Suprapubic skin (tissue), 4 donors: ENCODE data around the gene ITPR2.

Source experiments
- EP300 ChIP-seq: sonication (generic); formaldehyde crosslinking; IDR thresholded peaks from one replicate; pipeline ENCODE4 v1.6.1; 2017; ENCODE audit warnings: antibody characterized with exemption
- POLR2A ChIP-seq, 2 donors: fragments of 450-650 bp; IDR thresholded peaks; one replicate each; pipeline ENCODE4 v1.6.1; 2017; ENCODE audit warnings: antibody characterized with exemption in 2 of 2, mild to moderate bottlenecking in 2 of 2, moderate library complexity in 2 of 2
- POLR2AphosphoS5 ChIP-seq, 3 donors: sonication (generic); formaldehyde crosslinking; IDR thresholded peaks; one replicate each; pipeline ENCODE4 v1.6.1; 2017; ENCODE audit warnings: antibody characterized with exemption in 3 of 3
- TF ChIP-seq, protein P1 (sequence below), 2 donors: fragments of 200-600 bp in 1 of 2; fragments of 450-650 bp in 1 of 2; sonication (generic) in 1 of 2; IDR thresholded peaks; one replicate each; pipeline ENCODE4 v1.5.1; 2016 to 2019; ENCODE audit warnings: antibody characterized with exemption in 2 of 2, mild to moderate bottlenecking in 1 of 2, moderate library complexity in 1 of 2

DNA sequence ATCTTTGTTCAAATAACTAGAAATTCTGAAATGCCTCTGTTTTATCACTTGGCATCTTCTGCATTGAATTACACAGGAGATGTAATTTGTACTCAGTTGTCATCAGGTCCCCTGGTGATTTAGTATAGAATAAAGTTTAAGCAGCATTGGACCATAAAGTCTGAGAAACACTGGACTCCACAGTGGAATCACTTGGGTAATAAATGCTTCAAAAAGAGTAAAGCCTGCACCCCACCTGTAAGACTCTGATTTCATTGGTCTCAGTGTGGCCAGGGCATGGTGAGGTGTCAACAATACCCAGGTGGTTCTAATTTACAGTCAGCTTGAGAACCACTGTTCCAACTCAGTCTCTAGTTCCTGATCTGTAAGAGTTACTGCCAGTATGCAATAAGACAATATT lies 148.9 kb downstream of the ITPR2 start:
- no peak for TF ChIP-seq POLR2A (IDR thresholded peaks at IDR 0.05)
- TF ChIP-seq, protein P1, sequence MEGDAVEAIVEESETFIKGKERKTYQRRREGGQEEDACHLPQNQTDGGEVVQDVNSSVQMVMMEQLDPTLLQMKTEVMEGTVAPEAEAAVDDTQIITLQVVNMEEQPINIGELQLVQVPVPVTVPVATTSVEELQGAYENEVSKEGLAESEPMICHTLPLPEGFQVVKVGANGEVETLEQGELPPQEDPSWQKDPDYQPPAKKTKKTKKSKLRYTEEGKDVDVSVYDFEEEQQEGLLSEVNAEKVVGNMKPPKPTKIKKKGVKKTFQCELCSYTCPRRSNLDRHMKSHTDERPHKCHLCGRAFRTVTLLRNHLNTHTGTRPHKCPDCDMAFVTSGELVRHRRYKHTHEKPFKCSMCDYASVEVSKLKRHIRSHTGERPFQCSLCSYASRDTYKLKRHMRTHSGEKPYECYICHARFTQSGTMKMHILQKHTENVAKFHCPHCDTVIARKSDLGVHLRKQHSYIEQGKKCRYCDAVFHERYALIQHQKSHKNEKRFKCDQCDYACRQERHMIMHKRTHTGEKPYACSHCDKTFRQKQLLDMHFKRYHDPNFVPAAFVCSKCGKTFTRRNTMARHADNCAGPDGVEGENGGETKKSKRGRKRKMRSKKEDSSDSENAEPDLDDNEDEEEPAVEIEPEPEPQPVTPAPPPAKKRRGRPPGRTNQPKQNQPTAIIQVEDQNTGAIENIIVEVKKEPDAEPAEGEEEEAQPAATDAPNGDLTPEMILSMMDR (IDR thresholded peaks at IDR 0.05), result no peak
- no peak for TF ChIP-seq EP300
- no peak for TF ChIP-seq POLR2AphosphoS5 (IDR thresholded peaks at IDR 0.05)
